ENCODE data around the gene LRP2. TPM values are rescaled to one million over a fixed set of nuclear protein-coding genes. Genes with fewer than 3 reads are reported as not detected.

Gene LRP2
- total and polyA plus RNA-seq, 2 of the 4 experiments (the other 2 are of a cell fraction), result not detected

DNA sequence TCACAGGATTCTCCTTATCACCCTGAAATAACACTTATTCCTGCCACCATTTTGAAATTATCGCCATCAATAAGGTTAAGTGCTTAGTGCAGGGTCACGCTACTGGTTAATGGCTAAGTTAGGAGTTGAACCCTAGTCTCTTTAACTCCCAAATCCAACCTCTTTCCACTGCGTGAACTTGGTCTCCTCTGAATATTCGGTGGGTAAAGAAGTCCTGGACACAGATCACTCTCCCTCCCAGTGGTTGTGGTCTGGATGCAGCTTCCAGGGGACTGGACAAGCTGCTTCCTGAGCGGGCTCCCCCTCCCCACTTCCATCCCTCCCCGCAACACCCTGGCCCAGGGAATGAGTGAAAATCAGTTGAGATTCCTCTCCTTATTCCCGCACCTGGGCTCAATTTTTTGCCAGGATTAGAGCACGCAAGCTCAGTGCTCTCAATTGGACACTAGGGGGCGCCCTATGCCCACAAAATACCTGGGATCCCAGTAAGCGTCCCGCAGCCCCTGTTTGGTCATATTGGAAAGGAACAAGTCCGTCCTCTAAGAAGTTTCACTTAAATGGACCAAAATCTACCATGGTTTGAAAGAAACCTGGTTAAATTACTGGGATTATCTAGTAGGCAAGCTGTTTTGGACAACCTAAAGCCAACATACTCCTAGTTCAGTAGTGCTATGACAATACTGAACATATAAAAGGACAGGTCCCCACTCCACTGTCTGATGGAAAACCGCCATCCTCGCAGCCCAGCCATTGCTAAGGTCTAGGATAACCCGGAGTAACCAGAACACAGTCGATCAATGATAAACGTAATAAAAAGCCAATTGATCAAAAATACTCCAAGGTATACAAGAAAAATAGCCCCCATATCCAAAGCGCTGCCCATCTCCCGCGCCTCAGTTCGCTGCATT, 252.6 kb downstream of the LRP2 start:
- no peaks in the 10 kb centered on the region for H3K79me1 ChIP-seq (ENCODE audit: low read depth in 1 of 2, low read length in 2 of 2)
- CTCF ChIA-PET, result interaction anchor here (0.6 to 1.6 kb wide), 8 partner anchors 10 to 164 kb away, joined by 3 to 9 read pairs (median 4); no protein-coding TSS in a partner anchor
- no peaks in the 10 kb centered on the region for H3K9me1 ChIP-seq (ENCODE audit: insufficient read depth, low read length)
- H2AK9ac ChIP-seq (replicated peaks; ENCODE audit: low read depth, low read length, poor library complexity), result no peak overlapping the region
- DNase-seq (peak; percentile 62), ATAC-seq (ENCODE audit: low read depth) (peak; percentile 84)
- 70% methylated on average over 2 of the region's 21 CpGs; no CpG with 5 or more reads in 1 of the 2 experiments for WGBS, 2 experiments (ENCODE audit: extremely low coverage in 2 of 2, insufficient read length in 1 of 2)
- no peak overlapping the region for H2AFZ ChIP-seq (replicated peaks; ENCODE audit: low read length, poor library complexity)
- POLR2A ChIA-PET (ENCODE audit: unreplicated experiment), result no interaction called here
- no peaks in the 10 kb centered on the region for H3K27me3 ChIP-seq (ENCODE audit: control insufficient read depth, insufficient read depth, low read length)
- H4K5ac ChIP-seq (ENCODE audit: low read depth, low read length), result no peak overlapping the region
- H4K8ac ChIP-seq (ENCODE audit: low read depth in 2 of 2, low read length in 2 of 2), result no peak overlapping the region
- H2BK5ac ChIP-seq (ENCODE audit: low read depth, low read length, poor library complexity, severe bottlenecking), result no peak overlapping the region
- H2BK120ac ChIP-seq (ENCODE audit: low read depth, low read length), result no peak overlapping the region
- no peak overlapping the region for H4K91ac ChIP-seq (ENCODE audit: insufficient read depth, low read depth, low read length)
- H3K9ac ChIP-seq (ENCODE audit: low read depth, low read length), result no peak overlapping the region
- H3K4me3 ChIP-seq (ENCODE audit: insufficient read depth, low read depth, low read length), result no peak overlapping the region
- in situ Hi-C loops (cut with MboI; ENCODE audit: low sequenced_read_pairs), result no loop called here
- no peak overlapping the region for H3K23ac ChIP-seq (ENCODE audit: low read depth, low read length)
- dilution Hi-C loops (cut with HindIII; ENCODE audit: low sequenced_read_pairs, unreplicated experiment), result no loop called here
- H3K56ac ChIP-seq (ENCODE audit: extremely low read depth, insufficient read depth, low read length), result no peak overlapping the region
- H3K36me3 ChIP-seq (ENCODE audit: control insufficient read depth, insufficient read depth, low read length), result no peaks in the 10 kb centered on the region
- no peak overlapping the region for H3K14ac ChIP-seq (replicated peaks; ENCODE audit: low read depth, low read length)
- peak; percentile 36; the same call in 1 of the 2 replicates for TF ChIP-seq SMC3 (IDR thresholded peaks at IDR 0.05; ENCODE audit: low read depth, low read length)
- TF ChIP-seq, protein P1, sequence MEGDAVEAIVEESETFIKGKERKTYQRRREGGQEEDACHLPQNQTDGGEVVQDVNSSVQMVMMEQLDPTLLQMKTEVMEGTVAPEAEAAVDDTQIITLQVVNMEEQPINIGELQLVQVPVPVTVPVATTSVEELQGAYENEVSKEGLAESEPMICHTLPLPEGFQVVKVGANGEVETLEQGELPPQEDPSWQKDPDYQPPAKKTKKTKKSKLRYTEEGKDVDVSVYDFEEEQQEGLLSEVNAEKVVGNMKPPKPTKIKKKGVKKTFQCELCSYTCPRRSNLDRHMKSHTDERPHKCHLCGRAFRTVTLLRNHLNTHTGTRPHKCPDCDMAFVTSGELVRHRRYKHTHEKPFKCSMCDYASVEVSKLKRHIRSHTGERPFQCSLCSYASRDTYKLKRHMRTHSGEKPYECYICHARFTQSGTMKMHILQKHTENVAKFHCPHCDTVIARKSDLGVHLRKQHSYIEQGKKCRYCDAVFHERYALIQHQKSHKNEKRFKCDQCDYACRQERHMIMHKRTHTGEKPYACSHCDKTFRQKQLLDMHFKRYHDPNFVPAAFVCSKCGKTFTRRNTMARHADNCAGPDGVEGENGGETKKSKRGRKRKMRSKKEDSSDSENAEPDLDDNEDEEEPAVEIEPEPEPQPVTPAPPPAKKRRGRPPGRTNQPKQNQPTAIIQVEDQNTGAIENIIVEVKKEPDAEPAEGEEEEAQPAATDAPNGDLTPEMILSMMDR (conservative IDR thresholded peaks at IDR 0.05; ENCODE audit: low read depth, low read length), result peak; percentile 80
- peak; percentile 69 for TF ChIP-seq RAD21 (IDR thresholded peaks at IDR 0.05; ENCODE audit: low read length)
- TF ChIP-seq, protein P2, sequence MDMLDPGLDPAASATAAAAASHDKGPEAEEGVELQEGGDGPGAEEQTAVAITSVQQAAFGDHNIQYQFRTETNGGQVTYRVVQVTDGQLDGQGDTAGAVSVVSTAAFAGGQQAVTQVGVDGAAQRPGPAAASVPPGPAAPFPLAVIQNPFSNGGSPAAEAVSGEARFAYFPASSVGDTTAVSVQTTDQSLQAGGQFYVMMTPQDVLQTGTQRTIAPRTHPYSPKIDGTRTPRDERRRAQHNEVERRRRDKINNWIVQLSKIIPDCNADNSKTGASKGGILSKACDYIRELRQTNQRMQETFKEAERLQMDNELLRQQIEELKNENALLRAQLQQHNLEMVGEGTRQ (IDR thresholded peaks at IDR 0.05; ENCODE audit: low read depth, low read length), result no peak
- intact Hi-C loops (cut with micrococcal nuclease), result loop anchor here (1.0 kb wide), 2 partner anchors 23 to 32 kb away; no protein-coding TSS in a partner anchor
- H4K20me1 ChIP-seq (ENCODE audit: insufficient read depth, low read length), result no peaks in the 10 kb centered on the region
- no peak overlapping the region for H3K27ac ChIP-seq (ENCODE audit: insufficient read depth, low read length)
- H3K9me3 ChIP-seq (ENCODE audit: control insufficient read depth, insufficient read depth, low read length), result no peaks in the 10 kb centered on the region
- H2BK15ac ChIP-seq (ENCODE audit: low read depth, low read length), result no peak overlapping the region
- no peak overlapping the region for H2BK20ac ChIP-seq (ENCODE audit: low read depth, low read length)
- no peak overlapping the region for H3K18ac ChIP-seq (ENCODE audit: low read depth, low read length)
- BruUV-seq (replicated peaks), result no TSS peak
- H3K4me1 ChIP-seq (ENCODE audit: control insufficient read depth, insufficient read depth, low read length), result no peaks in the 10 kb centered on the region
- H2AK5ac ChIP-seq (ENCODE audit: low read depth, low read length), result no peak overlapping the region
- no peak overlapping the region for H3K4ac ChIP-seq (ENCODE audit: low read depth, low read length)
- no peak overlapping the region for H3K4me2 ChIP-seq (ENCODE audit: low read depth, low read length)
